ENCODE data around the gene PLEKHM2.

PLEKHM2 gene

DNA sequence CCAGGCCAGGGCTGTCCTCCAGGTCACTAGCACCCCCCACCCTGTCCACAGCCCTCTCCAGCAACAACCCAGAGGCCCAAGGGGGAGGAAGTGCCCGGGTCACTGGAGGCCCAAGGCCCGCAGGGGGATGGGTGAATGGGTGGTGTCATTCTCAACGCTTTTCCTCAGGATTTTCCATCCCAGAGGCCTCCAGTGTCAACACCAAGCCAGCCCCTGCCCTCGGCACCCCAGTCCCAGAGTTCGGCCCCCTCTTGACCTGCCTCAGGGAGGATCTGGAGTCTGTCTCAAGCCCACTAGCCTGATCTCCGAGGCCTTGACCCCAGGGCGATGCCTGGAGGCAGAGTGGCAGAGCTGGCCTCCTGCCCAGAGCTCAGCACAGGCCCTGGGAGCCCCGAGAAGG, 63.3 kb downstream of the PLEKHM2 start:
- no peaks in the 10 kb centered on the region for H3K4me1 Mint-ChIP-seq (ENCODE audit: low read depth)
- H3K36me3 Mint-ChIP-seq (ENCODE audit: low read depth) = no peaks in the 10 kb centered on the region
- no peaks in the 10 kb centered on the region for H3K9me3 Mint-ChIP-seq
- H3K27me3 Mint-ChIP-seq = no peaks in the 10 kb centered on the region
- no peak overlapping the region for H3K4me3 Mint-ChIP-seq
- no peak overlapping the region for H3K27ac Mint-ChIP-seq

- Mint-ChIP-seq H3K9me3 (no peaks in the 10 kb centered on the region), H3K27ac (no peak overlapping the region), H3K4me1 (ENCODE audit: low read depth) (no peaks in the 10 kb centered on the region), H3K4me3 (no peak overlapping the region), H3K27me3 (no peaks in the 10 kb centered on the region), H3K36me3 (ENCODE audit: low read depth) (no peaks in the 10 kb centered on the region)
Observed at GRCh38 chr1:15748264-15748663, 64.1 kb downstream of the PLEKHM2 start.

DNA sequence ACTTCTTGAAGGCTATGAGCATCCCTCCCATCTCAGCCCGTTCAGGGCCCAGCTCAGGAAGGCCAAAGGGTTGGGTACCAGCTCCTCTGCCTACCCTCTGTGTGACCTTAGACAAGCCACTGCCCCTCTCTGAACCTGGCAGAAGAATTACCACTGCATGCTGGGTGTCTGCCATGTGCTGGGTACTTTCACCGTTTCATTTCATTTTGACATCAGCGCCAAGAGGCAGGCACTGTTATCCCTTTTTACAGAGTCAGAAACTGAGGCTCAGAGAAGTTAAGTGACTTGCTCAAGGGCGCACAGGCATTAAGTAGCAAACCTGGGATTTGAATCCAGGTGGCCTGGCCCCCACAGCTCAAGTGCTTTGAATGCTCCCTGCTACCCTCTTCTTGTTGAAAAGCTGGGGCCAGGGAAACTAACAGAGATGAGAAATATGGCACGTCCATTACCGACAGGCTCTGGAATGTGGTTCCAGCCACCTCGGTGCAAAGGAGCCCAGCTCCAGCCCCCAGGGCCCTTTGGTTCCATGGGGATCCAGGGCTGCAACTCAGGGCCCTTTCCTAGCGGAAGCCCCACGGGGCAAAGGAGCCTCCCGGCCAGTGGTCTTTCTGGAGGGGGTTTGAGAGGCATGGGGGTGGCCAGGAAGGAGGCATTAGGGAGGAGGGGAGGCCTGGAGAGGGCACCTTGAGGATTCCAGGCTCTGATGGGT, 64.7 kb downstream of the PLEKHM2 start:
- H3K27ac Mint-ChIP-seq = no peak overlapping the region
- no peaks in the 10 kb centered on the region for H3K9me3 Mint-ChIP-seq
- no peaks in the 10 kb centered on the region for H3K4me1 Mint-ChIP-seq (ENCODE audit: low read depth)
- H3K36me3 Mint-ChIP-seq (ENCODE audit: low read depth) = no peaks in the 10 kb centered on the region
- no peaks in the 10 kb centered on the region for H3K27me3 Mint-ChIP-seq
- H3K4me3 Mint-ChIP-seq = no peak overlapping the region

DNA sequence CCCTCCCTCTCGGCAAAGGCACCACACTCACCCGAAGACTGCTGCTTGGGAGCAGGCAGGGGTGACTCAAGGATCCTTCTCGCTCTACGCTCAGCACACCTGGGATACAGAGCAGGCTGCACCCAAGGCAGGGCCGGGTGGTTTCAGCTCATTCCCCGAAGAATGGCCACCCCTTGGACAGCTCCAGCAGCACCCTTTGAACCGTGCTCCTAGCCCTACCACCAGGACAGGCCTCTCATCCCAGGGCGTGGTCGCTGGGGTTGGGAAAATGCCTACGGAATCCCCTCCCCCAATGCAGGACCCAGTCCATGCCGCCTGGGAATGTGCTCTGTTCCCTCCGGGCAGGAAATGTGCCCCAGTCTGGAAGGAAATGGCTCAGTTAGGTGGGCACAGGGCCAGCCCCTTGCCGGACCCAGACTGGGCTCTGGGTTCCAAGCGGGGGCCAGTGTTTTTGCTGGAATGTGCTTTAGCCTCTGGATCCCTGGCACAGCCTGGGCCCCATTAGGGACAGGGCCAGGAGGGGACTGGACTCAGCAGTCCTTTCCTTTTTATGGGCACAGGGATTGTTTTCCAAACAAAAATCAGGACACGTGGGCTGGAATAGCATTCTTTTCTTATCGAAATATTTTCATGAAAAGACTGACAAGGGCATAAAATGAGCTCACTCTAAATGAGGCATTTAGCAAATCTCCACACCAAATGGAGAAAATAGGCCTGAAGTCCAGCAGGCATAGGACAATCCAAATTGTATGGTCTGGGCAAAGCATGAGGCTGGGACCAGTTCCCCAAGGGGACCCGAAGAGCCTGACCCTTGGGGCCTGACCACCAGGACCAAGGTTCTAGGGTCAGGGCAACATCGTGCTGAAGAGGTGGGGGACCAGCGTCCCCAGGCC, 65.5 kb downstream of the PLEKHM2 start:
- H3K27ac Mint-ChIP-seq = no peak overlapping the region
- no peaks in the 10 kb centered on the region for H3K4me1 Mint-ChIP-seq (ENCODE audit: low read depth)
- H3K36me3 Mint-ChIP-seq (ENCODE audit: low read depth) = no peaks in the 10 kb centered on the region

DNA sequence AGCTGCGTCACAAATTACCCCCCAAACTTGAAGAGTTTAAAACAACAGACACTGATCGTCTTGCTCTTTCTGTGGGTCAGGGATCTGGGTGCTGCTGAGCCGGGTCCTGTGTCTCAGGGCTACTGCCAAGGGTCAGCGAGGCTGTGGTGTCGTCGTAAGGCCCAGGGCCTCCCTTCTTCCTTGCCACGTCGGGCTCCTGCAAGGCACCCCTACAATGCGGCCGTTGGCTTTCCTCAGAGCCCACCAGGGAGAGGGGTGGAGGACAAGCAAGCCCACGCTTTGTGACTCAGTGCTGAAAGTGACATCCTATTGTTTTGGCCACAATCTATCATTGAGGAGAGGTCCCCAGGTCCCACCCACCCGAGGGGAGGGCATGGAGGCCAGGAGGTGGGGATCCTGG, 66.8 kb downstream of the PLEKHM2 start:
- Mint-ChIP-seq H3K36me3 (ENCODE audit: low read depth) (no peaks in the 10 kb centered on the region), H3K4me1 (ENCODE audit: low read depth) (no peaks in the 10 kb centered on the region), H3K27ac (no peak overlapping the region), H3K9me3 (no peaks in the 10 kb centered on the region), H3K4me3 (no peak overlapping the region), H3K27me3 (peaks cover 6% of the 10 kb centered on the region)

More for the DNA sequence above, 65.5 kb downstream of the PLEKHM2 start:
- H3K9me3 Mint-ChIP-seq = no peaks in the 10 kb centered on the region
- no peaks in the 10 kb centered on the region for H3K27me3 Mint-ChIP-seq
- H3K4me3 Mint-ChIP-seq = no peak overlapping the region

DNA sequence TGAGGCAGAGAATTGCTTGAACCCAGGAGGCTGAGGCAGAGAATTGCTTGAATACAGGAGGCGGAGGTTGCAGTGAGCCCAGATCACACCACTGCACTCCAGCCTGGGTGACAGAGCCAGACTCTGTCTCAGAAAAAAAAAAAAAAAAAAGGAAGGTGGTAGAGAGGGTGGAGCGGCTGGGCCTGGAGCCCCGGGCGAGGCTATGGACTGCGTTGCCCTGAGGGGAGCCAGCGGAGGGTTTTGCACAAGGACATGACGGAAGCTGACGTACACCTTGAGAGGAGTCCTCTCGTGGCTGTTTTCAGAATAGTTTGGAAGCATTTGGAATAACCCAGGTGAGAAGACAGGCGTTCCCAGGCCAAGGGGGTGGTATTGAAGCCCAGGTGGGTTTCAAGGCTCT, 67.6 kb downstream of the PLEKHM2 start:
- Mint-ChIP-seq H3K4me1 (ENCODE audit: low read depth) (peaks cover 6% of the 10 kb centered on the region), H3K36me3 (ENCODE audit: low read depth) (no peaks in the 10 kb centered on the region), H3K9me3 (no peaks in the 10 kb centered on the region), H3K4me3 (no peak overlapping the region), H3K27ac (no peak overlapping the region), H3K27me3 (peaks cover 14% of the 10 kb centered on the region)

GRCh38 chr1:15753776-15754175, 69.7 kb downstream of the PLEKHM2 start:
- Mint-ChIP-seq H3K27me3 (peaks cover 28% of the 10 kb centered on the region), H3K9me3 (no peaks in the 10 kb centered on the region), H3K36me3 (ENCODE audit: low read depth) (no peaks in the 10 kb centered on the region), H3K27ac (no peak overlapping the region), H3K4me3 (no peak overlapping the region), H3K4me1 (ENCODE audit: low read depth) (peaks cover 14% of the 10 kb centered on the region)

GRCh38 chr1:15755021-15755645, 71.0 kb downstream of the PLEKHM2 start:
- H3K4me3 Mint-ChIP-seq = no peak overlapping the region

DNA sequence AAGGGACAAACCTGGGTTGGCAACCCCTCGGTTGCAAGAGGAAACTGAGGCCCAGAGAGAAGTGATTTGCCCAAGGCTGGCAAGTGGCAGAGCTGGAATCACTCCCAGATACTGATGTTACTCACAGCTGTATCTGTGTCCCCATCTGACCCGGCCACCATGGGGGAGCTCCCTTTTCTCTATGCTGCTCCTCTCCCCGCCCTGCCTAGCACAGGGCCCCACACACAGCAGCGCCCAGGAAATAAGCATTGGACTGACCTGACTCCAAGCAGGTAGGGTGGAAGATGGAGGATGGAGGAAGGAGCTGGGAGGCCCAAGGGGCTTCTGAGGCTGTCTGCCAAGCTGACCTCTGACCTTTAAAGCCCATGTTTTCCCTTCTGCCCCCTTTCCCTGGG, 71.5 kb downstream of the PLEKHM2 start:
- peaks cover 14% of the 10 kb centered on the region for H3K4me1 Mint-ChIP-seq (ENCODE audit: low read depth)
- H3K27me3 Mint-ChIP-seq = peaks cover 36% of the 10 kb centered on the region
- no peaks in the 10 kb centered on the region for H3K9me3 Mint-ChIP-seq
- no peak overlapping the region for H3K4me3 Mint-ChIP-seq
- H3K27ac Mint-ChIP-seq = no peak overlapping the region
- H3K36me3 Mint-ChIP-seq (ENCODE audit: low read depth) = no peaks in the 10 kb centered on the region

More at GRCh38 chr1:15755021-15755645, 71.0 kb downstream of the PLEKHM2 start:
- Mint-ChIP-seq H3K4me1 (ENCODE audit: low read depth) (peaks cover 14% of the 10 kb centered on the region), H3K9me3 (no peaks in the 10 kb centered on the region), H3K27me3 (peaks cover 33% of the 10 kb centered on the region), H3K36me3 (ENCODE audit: low read depth) (no peaks in the 10 kb centered on the region), H3K27ac (no peak overlapping the region)

DNA sequence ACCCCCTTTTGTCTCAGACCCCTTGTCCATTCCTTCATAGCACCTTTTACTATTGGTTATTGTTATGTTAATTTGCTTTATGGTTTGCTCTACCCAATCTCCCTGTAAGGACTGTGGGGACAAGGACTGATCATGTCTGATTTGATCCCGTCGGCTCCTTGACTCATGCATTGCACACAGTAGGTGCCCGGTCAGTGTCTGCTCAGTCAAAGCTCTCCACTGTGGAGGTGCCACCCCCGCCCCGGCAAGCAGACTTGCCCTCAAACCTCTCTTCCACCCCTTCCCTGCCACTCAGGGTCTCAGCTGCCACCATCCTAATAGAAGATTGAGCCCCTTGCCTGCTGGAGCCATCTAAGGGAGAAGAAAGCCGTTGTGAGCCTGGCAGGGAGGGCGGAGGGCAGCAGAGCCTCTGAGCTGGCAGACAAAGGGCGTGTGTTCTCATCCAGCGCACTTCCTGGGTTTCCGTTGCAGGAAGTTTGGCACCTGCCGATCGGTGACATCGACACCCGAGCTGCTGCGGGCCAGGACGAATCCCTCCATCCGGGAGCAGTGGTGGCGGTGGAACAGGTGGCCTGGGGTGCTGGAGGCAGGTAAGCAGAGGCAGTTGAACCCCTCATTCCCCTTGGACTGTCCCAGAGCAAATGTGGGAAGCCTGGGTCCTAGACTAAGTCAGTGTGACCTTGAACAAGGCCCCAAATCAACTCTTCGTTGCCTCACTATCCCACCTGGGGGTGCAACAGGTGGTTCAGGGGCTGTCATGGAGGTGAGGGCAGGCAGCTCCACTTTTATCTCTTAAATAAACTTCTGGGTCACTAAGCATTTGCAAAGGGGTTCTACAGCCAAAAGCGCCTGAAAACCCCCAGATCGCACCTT, 72.3 kb downstream of the PLEKHM2 start:
- Mint-ChIP-seq H3K9me3 (no peaks in the 10 kb centered on the region), H3K4me1 (ENCODE audit: low read depth) (peaks cover 14% of the 10 kb centered on the region), H3K27me3 (peaks cover 43% of the 10 kb centered on the region), H3K27ac (no peak overlapping the region), H3K36me3 (ENCODE audit: low read depth) (no peaks in the 10 kb centered on the region), H3K4me3 (no peak overlapping the region)

DNA sequence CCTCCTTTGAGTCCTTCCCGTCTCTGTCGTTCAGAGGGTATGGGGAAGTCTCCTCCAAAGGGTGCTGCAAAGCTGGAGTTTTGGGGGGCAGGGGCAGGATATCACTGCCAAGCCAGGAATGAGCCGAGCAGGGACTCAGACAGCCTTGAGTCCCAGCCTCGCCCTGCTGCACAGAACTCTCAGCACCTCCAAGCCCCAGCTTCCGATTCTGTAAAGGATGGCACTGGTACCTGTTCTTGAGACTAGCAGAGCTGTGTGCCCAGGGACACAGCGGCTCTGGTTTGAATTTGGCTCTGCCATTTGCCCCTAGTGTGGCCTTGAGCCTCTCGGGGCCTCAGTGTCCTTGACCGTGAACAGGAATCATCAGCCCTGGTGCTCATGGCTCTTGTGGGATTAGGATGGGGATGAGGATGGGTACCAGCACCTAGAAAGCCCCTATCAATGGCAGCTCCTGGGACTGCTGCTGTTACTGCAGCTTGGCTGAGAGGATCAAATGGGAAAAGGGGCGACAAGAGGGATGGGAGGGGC, 73.0 kb downstream of the PLEKHM2 start:
- no peak overlapping the region for H3K4me3 Mint-ChIP-seq
- H3K27me3 Mint-ChIP-seq = peaks cover 47% of the 10 kb centered on the region
- H3K4me1 Mint-ChIP-seq (ENCODE audit: low read depth) = peaks cover 14% of the 10 kb centered on the region
- H3K27ac Mint-ChIP-seq = no peak overlapping the region
- H3K9me3 Mint-ChIP-seq = no peaks in the 10 kb centered on the region
- no peaks in the 10 kb centered on the region for H3K36me3 Mint-ChIP-seq (ENCODE audit: low read depth)

GRCh38 chr1:15757575-15758342, 73.6 kb downstream of the PLEKHM2 start:
- Mint-ChIP-seq H3K4me3 (peak overlapping the region; percentile 39), H3K9me3 (no peaks in the 10 kb centered on the region), H3K36me3 (ENCODE audit: low read depth) (no peaks in the 10 kb centered on the region), H3K4me1 (ENCODE audit: low read depth) (peaks cover 14% of the 10 kb centered on the region), H3K27ac (no peak overlapping the region), H3K27me3 (peaks cover 52% of the 10 kb centered on the region)

DNA sequence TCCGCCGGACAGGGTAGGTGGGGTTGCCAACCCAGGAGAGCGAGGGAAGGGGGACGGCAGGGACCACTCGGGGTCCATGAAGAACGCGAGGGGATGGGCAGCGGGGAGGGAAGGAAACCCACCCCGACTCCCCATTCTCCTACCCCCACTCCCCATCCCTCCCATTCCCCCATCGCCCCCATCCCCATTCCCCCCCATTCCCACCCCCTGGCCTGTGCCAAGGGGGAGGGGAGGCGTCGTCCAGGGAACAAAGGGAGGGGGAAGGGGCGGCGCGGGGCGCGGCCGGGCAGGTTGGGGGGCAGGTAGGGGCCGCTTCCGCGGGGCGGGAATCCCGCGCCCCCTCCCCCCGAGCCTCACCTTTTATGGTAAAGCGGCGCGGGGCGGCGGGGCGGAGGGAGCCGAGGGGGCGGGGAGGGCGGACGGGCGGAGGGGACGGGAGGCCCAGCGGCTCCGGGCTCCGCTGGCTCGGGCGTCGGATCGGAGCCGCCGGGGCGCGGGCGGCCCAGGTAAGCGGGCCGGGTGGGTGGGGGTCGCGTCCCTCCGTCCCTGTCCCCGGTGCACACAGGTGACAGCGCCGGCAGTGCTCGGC, 74.3 kb downstream of the PLEKHM2 start, which contains the start of gene FBLIM1:
TSS of gene FBLIM1 (plus strand) at position 453 of the 589 bp plus-strand sequence. CDS start 6,189 bp downstream, outside the sequence.
- Mint-ChIP-seq H3K27ac (no peak within 1 kb of the TSS), H3K27me3 (peaks cover 52% of the 10 kb centered on the region), H3K4me3 (peak within 1 kb of the TSS; percentile 39), H3K36me3 (ENCODE audit: low read depth) (no peaks in the 10 kb centered on the region), H3K4me1 (ENCODE audit: low read depth) (peaks cover 14% of the 10 kb centered on the region), H3K9me3 (no peaks in the 10 kb centered on the region)
